Neuronal stem cell (in vitro differentiated cells): Measurements from ENCODE around the gene PKP3.

Source experiments
- DNase-seq: peaks from one replicate; pipeline ENCODE4 v3.0.0-alpha.2; 2013; ENCODE audit warnings: low spot score
- H2AFZ ChIP-seq: one replicate; pipeline ENCODE4 v1.6.1; 2013; ENCODE audit warnings: mild to moderate bottlenecking, low read length, inconsistent platforms
- H2AK5ac ChIP-seq: 2 replicates; pipeline ENCODE4 v1.6.1; 2013; ENCODE audit warnings: low read depth, mild to moderate bottlenecking, inconsistent platforms, low read length, moderate library complexity, mixed read lengths
- H2BK120ac ChIP-seq: 2 replicates; pipeline ENCODE4 v1.6.1; 2013; ENCODE audit warnings: low read depth, mild to moderate bottlenecking, inconsistent platforms, low read length, moderate library complexity, mixed read lengths
- H2BK12ac ChIP-seq: one replicate; pipeline ENCODE4 v1.6.1; 2013; ENCODE audit warnings: low read length, inconsistent platforms
- H2BK15ac ChIP-seq: 2 replicates; pipeline ENCODE4 v1.6.1; 2013; ENCODE audit warnings: mild to moderate bottlenecking, low read length, inconsistent platforms, mixed read lengths
- H2BK5ac ChIP-seq: one replicate; pipeline ENCODE4 v1.6.1; 2013; ENCODE audit warnings: inconsistent platforms, mild to moderate bottlenecking, low read length, moderate library complexity
- H3K14ac ChIP-seq: one replicate; pipeline ENCODE4 v1.6.1; 2013; ENCODE audit warnings: low read length, inconsistent platforms
- H3K18ac ChIP-seq: 2 replicates; pipeline ENCODE4 v1.6.1; 2013; ENCODE audit warnings: low read length, inconsistent platforms
- H3K23ac ChIP-seq: 2 replicates; pipeline ENCODE4 v1.6.1; 2013; ENCODE audit warnings: low read depth, mild to moderate bottlenecking, mixed read lengths, low read length, inconsistent platforms; ENCODE audit not compliant: poor library complexity
- H3K27ac ChIP-seq: replicated peaks from 3 replicates; pipeline ENCODE4 v1.5.1; 2013; ENCODE audit warnings: low read length, inconsistent platforms
- H3K27me3 ChIP-seq, 3 experiments: 2 replicates each; pipeline ENCODE4 v1.6.1; 2013; ENCODE audit warnings: low read length in 3 of 3, mild to moderate bottlenecking in 2 of 3, inconsistent platforms in 1 of 3, low read depth in 1 of 3, mixed read lengths in 1 of 3, moderate library complexity in 1 of 3; ENCODE audit not compliant: control insufficient read depth in 3 of 3, insufficient read depth in 3 of 3
- H3K36me3 ChIP-seq, 2 donors: replicated peaks in 1 of 2; 2 replicates each; pipeline ENCODE4 v1.6.1; 2013; ENCODE audit warnings: low read length in 2 of 2; ENCODE audit not compliant: control insufficient read depth in 2 of 2, insufficient read depth in 2 of 2
- H3K4ac ChIP-seq: 2 replicates; pipeline ENCODE4 v1.6.1; 2013; ENCODE audit warnings: inconsistent platforms, mild to moderate bottlenecking, low read length, moderate library complexity
- H3K4me1 ChIP-seq, 2 donors: 1 replicate in 1 of 2; 2 replicates in 1 of 2; pipeline ENCODE4 v1.6.1; 2013; ENCODE audit warnings: low read length in 2 of 2, low read depth in 1 of 2; ENCODE audit not compliant: control insufficient read depth in 2 of 2, insufficient read depth in 1 of 2
- H3K4me2 ChIP-seq: one replicate; pipeline ENCODE4 v1.6.1; 2013; ENCODE audit warnings: mild to moderate bottlenecking, low read length, inconsistent platforms; ENCODE audit not compliant: insufficient read depth, poor library complexity, severe bottlenecking
- H3K4me3 ChIP-seq, 2 donors: 2 replicates each; pipeline ENCODE4 v1.5.1; 2013; ENCODE audit warnings: low read length in 2 of 2, mild to moderate bottlenecking in 2 of 2, inconsistent platforms in 1 of 2, moderate library complexity in 1 of 2
- H3K79me1 ChIP-seq: one replicate; pipeline ENCODE4 v1.6.1; 2013; ENCODE audit warnings: low read depth, mild to moderate bottlenecking, inconsistent platforms, low read length, moderate library complexity
- H3K9ac ChIP-seq: one replicate; pipeline ENCODE4 v1.6.1; 2013; ENCODE audit warnings: mild to moderate bottlenecking, low read depth, low read length, inconsistent platforms; ENCODE audit not compliant: poor library complexity
- H3K9me3 ChIP-seq, 2 donors: replicated peaks in 1 of 2; 2 replicates each; pipeline versions ENCODE3 to v1.6.1; 2013; ENCODE audit warnings: low read length in 2 of 2, mild to moderate bottlenecking in 2 of 2, inconsistent platforms in 1 of 2, low read depth in 1 of 2, mixed read lengths in 1 of 2, moderate library complexity in 1 of 2; ENCODE audit not compliant: control insufficient read depth in 2 of 2, insufficient read depth in 1 of 2
- H4K8ac ChIP-seq: one replicate; pipeline ENCODE4 v1.6.1; 2013; ENCODE audit warnings: low read depth, mild to moderate bottlenecking, inconsistent platforms, low read length, moderate library complexity
- H4K91ac ChIP-seq: one replicate; pipeline ENCODE4 v1.6.1; 2013; ENCODE audit warnings: low read length, low read depth, mild to moderate bottlenecking, inconsistent platforms; ENCODE audit not compliant: poor library complexity
- WGBS, 2 donors: extraction: QIAGEN DNeasy Blood & Tissue Kit; methylation state at CpG; one replicate each; pipeline ENCODE4 v1.1.7; 2013; ENCODE audit warnings: missing lambda C conversion rate in 2 of 2, mixed read lengths in 1 of 2; ENCODE audit not compliant: insufficient read length in 2 of 2, insufficient replicate concordance in 1 of 2; ENCODE audit errors: extremely low coverage in 2 of 2; 5-methylcytosine and 5-hydroxymethylcytosine counted together

Gene PKP3

DNA sequence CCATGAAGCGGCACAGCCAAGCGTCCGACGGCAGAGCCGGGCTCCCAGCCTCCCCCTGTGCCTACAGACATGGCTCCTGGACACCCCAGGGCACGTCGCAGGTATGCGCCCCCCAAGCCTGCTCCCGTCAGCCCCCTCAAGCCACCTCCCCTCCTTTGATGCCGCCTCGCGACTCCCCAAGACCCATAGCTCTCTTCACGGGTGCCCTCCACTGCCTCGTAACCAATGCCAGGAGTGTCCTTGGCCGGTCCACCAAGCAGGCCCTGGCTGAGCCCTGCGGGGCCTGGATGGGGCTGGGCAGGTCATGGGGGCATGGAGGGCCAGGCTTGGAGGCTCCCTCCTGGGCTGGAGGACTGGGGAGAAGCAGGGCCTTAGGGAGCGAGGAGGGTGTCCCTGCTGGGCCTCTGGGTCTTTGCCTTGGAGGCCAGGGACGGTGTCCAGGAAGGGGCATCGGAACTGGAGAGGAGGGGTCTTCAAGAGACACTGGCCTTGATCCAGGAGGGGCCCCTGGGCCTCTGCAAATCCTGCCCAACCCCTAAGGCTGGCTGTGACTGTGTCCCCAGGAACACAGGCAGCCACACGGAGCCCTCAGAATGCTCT is 38.6 kb downstream of the PKP3 start:
- no peaks in the 10 kb centered on the region for H3K36me3 ChIP-seq
- no peak overlapping the region for H2AFZ ChIP-seq
- peaks cover 0 to 5% of the 10 kb centered on the region in 2 donors for H3K9me3 ChIP-seq
- peak overlapping the region; percentile 94 for H3K14ac ChIP-seq
- DNase-seq = no peak
- peak overlapping the region; percentile 48 for H3K18ac ChIP-seq
- peaks cover 2% of the 10 kb centered on the region for H3K79me1 ChIP-seq
- peak overlapping the region; percentile 43 for H4K8ac ChIP-seq
- H3K23ac ChIP-seq = peak overlapping the region; percentile 43
- no peak overlapping the region for H2BK120ac ChIP-seq
- H3K27me3 ChIP-seq = peaks cover 0 to 6% (median 0%) of the 10 kb centered on the region in 3 experiments
- peak overlapping the region; percentile 75 for H2BK15ac ChIP-seq
- no peak overlapping the region for H3K27ac ChIP-seq
- H2BK5ac ChIP-seq = peak overlapping the region; percentile 82
- H3K4ac ChIP-seq = peak overlapping the region; percentile 23
- H2AK5ac ChIP-seq = peak overlapping the region; percentile 70
- H3K4me1 ChIP-seq = no peaks in the 10 kb centered on the region
- no peak overlapping the region for H4K91ac ChIP-seq
- no peak overlapping the region for H3K4me2 ChIP-seq
- no CpG with 5 or more reads among the region's 20 CpGs for WGBS, 2 donors
- H3K4me3 ChIP-seq = no peak overlapping the region
- no peak overlapping the region for H2BK12ac ChIP-seq
- H3K9ac ChIP-seq = peak overlapping the region; percentile 21

DNA sequence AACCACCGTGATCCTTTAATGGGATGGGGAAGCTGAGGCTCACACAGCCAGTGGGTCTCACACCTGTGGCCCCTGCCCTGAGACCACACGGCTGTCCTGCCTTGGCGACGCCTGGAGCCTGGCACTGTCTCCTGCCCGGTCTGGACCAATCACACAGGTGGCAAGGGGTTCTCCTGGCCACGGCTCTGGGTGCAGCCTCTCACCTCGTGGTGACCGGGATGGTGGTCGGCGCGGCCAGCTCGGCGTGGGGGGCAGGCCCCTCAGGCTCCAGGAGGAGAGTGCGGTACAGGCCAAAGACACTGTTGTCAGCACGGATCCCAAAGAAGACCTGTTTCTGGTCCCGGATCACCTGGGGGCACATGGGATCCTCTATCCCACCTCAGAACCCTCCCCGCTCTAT is 39.1 kb downstream of the PKP3 start:
- Histone ChIP-seq H3K4ac (peak overlapping the region; percentile 23), H3K79me1 (peaks cover 2% of the 10 kb centered on the region), H2BK15ac (no peak overlapping the region), H2AK5ac (peak overlapping the region; percentile 70), H4K8ac (no peak overlapping the region), H3K4me2 (no peak overlapping the region), H3K4me1 (no peaks in the 10 kb centered on the region), H3K4me3 (no peak overlapping the region), H3K9ac (peak overlapping the region; percentile 21), H2AFZ (no peak overlapping the region), H3K36me3 (no peaks in the 10 kb centered on the region), H2BK120ac (no peak overlapping the region), H3K27me3 (peaks cover 0 to 7% (median 0%) of the 10 kb centered on the region in 3 experiments), H4K91ac (no peak overlapping the region), H3K18ac (peak overlapping the region; percentile 28), H2BK5ac (peak overlapping the region; percentile 82), H3K9me3 (peaks cover 0 to 5% of the 10 kb centered on the region in 2 donors), H3K23ac (no peak overlapping the region), H3K27ac (no peak overlapping the region), H3K14ac (peak overlapping the region; percentile 94), H2BK12ac (no peak overlapping the region)
- DNase-seq = no peak
- no CpG with 5 or more reads among the region's 17 CpGs for WGBS, 2 donors

DNA sequence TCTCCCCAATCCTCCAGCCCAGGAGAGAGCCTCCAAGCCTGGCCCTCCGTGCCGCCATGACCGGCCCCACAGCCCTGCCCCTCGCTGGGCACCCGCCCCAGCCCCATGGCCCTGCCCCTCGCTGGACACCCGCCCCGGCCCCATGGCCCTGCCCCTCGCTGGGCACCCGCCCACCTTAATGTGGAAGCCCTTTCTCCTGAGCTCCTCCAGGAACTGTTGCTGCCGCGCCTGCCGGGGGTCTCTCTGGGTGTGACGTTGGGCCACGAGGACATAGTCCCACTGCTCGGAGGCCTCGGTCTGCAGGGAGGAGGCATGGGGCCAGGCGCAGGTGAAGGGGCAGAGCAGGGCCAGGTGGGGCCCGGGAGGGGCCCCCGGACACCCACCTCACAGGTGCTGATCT is 39.6 kb downstream of the PKP3 start:
- peaks cover 0 to 5% of the 10 kb centered on the region in 2 donors for H3K9me3 ChIP-seq
- WGBS, 2 donors = no CpG with 5 or more reads among the region's 20 CpGs

DNA sequence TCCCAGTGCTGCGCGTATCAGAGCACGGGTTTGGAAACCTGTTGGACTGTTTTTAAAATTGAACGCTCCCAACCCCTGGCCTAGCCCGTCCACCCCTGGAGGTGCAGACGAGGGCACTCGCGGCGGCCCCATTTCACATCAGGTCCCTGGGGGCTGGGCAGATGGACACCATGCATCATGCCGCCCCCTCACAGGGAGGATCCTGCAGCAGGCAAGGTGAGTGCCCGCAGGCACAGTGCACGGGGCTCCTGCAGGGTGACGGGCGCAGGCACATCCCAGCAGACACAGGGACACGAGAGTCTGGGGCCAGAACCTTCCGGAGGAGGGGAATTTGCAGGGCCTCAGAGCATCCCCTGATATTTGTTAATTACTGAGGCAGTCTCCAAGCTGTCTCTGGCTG is 40.5 kb downstream of the PKP3 start:
- Histone ChIP-seq H3K27me3 (peaks cover 0 to 12% (median 0%) of the 10 kb centered on the region in 3 experiments), H2BK5ac (no peak overlapping the region), H3K4me2 (no peak overlapping the region), H3K23ac (no peak overlapping the region), H3K4me1 (no peaks in the 10 kb centered on the region), H2AK5ac (peak overlapping the region; percentile 70), H2BK120ac (no peak overlapping the region), H3K9me3 (peaks cover 0 to 5% of the 10 kb centered on the region in 2 donors), H2AFZ (no peak overlapping the region), H3K9ac (no peak overlapping the region), H2BK15ac (no peak overlapping the region), H4K91ac (no peak overlapping the region), H3K27ac (no peak overlapping the region), H3K14ac (peak overlapping the region; percentile 82), H3K4ac (no peak overlapping the region), H4K8ac (no peak overlapping the region), H2BK12ac (no peak overlapping the region), H3K18ac (no peak overlapping the region), H3K79me1 (peaks cover 2% of the 10 kb centered on the region), H3K36me3 (no peaks in the 10 kb centered on the region), H3K4me3 (no peak overlapping the region)
- WGBS, 2 donors = no CpG with 5 or more reads among the region's 16 CpGs
- no peak for DNase-seq

More for the DNA sequence above, 39.6 kb downstream of the PKP3 start:
- H3K4me2 ChIP-seq = no peak overlapping the region
- no peak overlapping the region for H3K23ac ChIP-seq
- no peak overlapping the region for H4K91ac ChIP-seq
- H3K4me1 ChIP-seq = no peaks in the 10 kb centered on the region
- H3K27me3 ChIP-seq = peaks cover 0 to 7% (median 0%) of the 10 kb centered on the region in 3 experiments
- peak overlapping the region; percentile 37 for H2BK15ac ChIP-seq
- H2BK120ac ChIP-seq = no peak overlapping the region
- no peak for DNase-seq
- H3K4ac ChIP-seq = no peak overlapping the region
- H4K8ac ChIP-seq = no peak overlapping the region
- no peak overlapping the region for H3K4me3 ChIP-seq
- H3K79me1 ChIP-seq = peaks cover 2% of the 10 kb centered on the region
- no peak overlapping the region for H2AK5ac ChIP-seq
- no peak overlapping the region for H3K9ac ChIP-seq
- peak overlapping the region; percentile 41 for H2BK12ac ChIP-seq
- H2AFZ ChIP-seq = no peak overlapping the region
- no peak overlapping the region for H3K27ac ChIP-seq
- H2BK5ac ChIP-seq = no peak overlapping the region
- H3K36me3 ChIP-seq = no peaks in the 10 kb centered on the region
- H3K14ac ChIP-seq = no peak overlapping the region
- H3K18ac ChIP-seq = no peak overlapping the region
